K562 (cell line): Measurements from ENCODE around the gene WDR27. TPM values are rescaled to one million over a fixed set of nuclear protein-coding genes. Genes with fewer than 3 reads are reported as not detected.

Experiments used
- ADNP ChIP-seq: fragments of 200-800 bp; sonication (Bioruptor generic); IDR thresholded peaks from 2 replicates; pipeline ENCODE4 v1.6.1; 2016; ENCODE audit warnings: missing genetic modification characterization, missing compliant biosample characterization
- BHLHE40 ChIP-seq: IDR thresholded peaks from 2 replicates; pipeline ENCODE4 v1.6.1; 2011; ENCODE audit warnings: low read length, improper control_type of control experiment
- EHMT2 ChIP-seq: fragments of 450-650 bp; IDR thresholded peaks from 2 replicates; pipeline ENCODE4 v1.6.1; 2018; ENCODE audit warnings: antibody characterized with exemption
- SPI1 ChIP-seq: IDR thresholded peaks from 2 replicates; pipeline ENCODE4 v1.6.1; 2011; ENCODE audit warnings: low read depth, low read length, control low read depth, borderline replicate concordance
- ZNF436 ChIP-seq: fragments of 250-450, 450-650 bp; sonication (Bioruptor Pico); formaldehyde crosslinking; IDR thresholded peaks from 2 replicates; pipeline ENCODE4 v1.7.0; 2020; ENCODE audit warnings: mild to moderate bottlenecking
- polyA plus RNA-seq, 8 experiments: library from polyadenylated mRNA; depleted of rRNA in 4 of 8; stranded (reverse) in 5 of 8; unstranded in 3 of 8; fragments of >200 nt; fragmentation: Nextera tagmentation in 2 of 8; fragmentation: Illumina TruSeq in 1 of 8; extraction: Ambion mirVana in 2 of 8; extraction: Trizol in 1 of 8; gene quantifications; 2 replicates each; pipeline versions ENCODE4 v1.2.1 to v1.2.3, GENCODE V29; 2011 to 2014; ENCODE audit warnings: inconsistent platforms in 1 of 8, missing spikeins in 1 of 8
- total RNA-seq, 7 experiments: library from RNA; depleted of rRNA in 6 of 7; stranded (reverse); fragments of >200 nt in 6 of 7; fragmentation: Illumina TruSeq in 2 of 7; extraction: Trizol in 2 of 7; gene quantifications; 2 replicates each; pipeline versions ENCODE4 v1.2.1 to v1.2.3, GENCODE V29; 2011 to 2021; ENCODE audit warnings: low replicate concordance in 1 of 7
- TF ChIP-seq, protein P1 (sequence below), 3 experiments: IDR thresholded peaks in 2 of 3; conservative IDR thresholded peaks in 1 of 3; 2 replicates each; pipeline ENCODE4 v1.5.1; 2011 to 2012; ENCODE audit warnings: low read length in 3 of 3, mild to moderate bottlenecking in 3 of 3, control low read depth in 2 of 3, improper control_type of control experiment in 1 of 3, inconsistent platforms in 1 of 3, low read depth in 1 of 3, mixed read lengths in 1 of 3, moderate library complexity in 1 of 3; ENCODE audit not compliant: insufficient read depth in 2 of 3
- TF ChIP-seq, protein P2 (sequence below), 2 experiments: IDR thresholded peaks; 2 replicates each; pipeline ENCODE4 v1.6.1; 2012; ENCODE audit warnings: improper control_type of control experiment in 2 of 2, low read depth in 2 of 2, low read length in 2 of 2, borderline replicate concordance in 1 of 2

WDR27 gene
- total and polyA plus RNA-seq, 9 of the 15 experiments (the other 6 are each of a cell fraction or from before 2014, with no cell fraction given) = 4.3 to 77.2 (median 22.7) TPM

GRCh38 chr6:169487579-169488436 is 214.0 kb downstream of the WDR27 start (continued):
- TF ChIP-seq ZNF436 (CRISPR knock-in tag) (no peak), BHLHE40 (no peak), SPI1 (peak; percentile 21; the same call in 1 of the 2 replicates), ADNP (tag) (no peak), EHMT2 (no peak)
- TF ChIP-seq, protein P1, sequence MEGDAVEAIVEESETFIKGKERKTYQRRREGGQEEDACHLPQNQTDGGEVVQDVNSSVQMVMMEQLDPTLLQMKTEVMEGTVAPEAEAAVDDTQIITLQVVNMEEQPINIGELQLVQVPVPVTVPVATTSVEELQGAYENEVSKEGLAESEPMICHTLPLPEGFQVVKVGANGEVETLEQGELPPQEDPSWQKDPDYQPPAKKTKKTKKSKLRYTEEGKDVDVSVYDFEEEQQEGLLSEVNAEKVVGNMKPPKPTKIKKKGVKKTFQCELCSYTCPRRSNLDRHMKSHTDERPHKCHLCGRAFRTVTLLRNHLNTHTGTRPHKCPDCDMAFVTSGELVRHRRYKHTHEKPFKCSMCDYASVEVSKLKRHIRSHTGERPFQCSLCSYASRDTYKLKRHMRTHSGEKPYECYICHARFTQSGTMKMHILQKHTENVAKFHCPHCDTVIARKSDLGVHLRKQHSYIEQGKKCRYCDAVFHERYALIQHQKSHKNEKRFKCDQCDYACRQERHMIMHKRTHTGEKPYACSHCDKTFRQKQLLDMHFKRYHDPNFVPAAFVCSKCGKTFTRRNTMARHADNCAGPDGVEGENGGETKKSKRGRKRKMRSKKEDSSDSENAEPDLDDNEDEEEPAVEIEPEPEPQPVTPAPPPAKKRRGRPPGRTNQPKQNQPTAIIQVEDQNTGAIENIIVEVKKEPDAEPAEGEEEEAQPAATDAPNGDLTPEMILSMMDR (IDR thresholded peaks at IDR 0.05 in 2 of 3, conservative IDR thresholded peaks at IDR 0.05 in 1 of 3; ENCODE audit: insufficient read depth in 2 of 3, low read depth in 1 of 3, low read length in 3 of 3) = peak; percentile 28 to 48 (median 29); a peak in 4 of 6 replicates
- TF ChIP-seq, protein P2, sequence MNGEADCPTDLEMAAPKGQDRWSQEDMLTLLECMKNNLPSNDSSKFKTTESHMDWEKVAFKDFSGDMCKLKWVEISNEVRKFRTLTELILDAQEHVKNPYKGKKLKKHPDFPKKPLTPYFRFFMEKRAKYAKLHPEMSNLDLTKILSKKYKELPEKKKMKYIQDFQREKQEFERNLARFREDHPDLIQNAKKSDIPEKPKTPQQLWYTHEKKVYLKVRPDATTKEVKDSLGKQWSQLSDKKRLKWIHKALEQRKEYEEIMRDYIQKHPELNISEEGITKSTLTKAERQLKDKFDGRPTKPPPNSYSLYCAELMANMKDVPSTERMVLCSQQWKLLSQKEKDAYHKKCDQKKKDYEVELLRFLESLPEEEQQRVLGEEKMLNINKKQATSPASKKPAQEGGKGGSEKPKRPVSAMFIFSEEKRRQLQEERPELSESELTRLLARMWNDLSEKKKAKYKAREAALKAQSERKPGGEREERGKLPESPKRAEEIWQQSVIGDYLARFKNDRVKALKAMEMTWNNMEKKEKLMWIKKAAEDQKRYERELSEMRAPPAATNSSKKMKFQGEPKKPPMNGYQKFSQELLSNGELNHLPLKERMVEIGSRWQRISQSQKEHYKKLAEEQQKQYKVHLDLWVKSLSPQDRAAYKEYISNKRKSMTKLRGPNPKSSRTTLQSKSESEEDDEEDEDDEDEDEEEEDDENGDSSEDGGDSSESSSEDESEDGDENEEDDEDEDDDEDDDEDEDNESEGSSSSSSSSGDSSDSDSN (IDR thresholded peaks at IDR 0.05; ENCODE audit: borderline replicate concordance in 1 of 2, low read depth in 2 of 2, low read length in 2 of 2) = no peak
